ENCODE data around the gene MAVS. TPM values are rescaled to one million over a fixed set of nuclear protein-coding genes. Genes with fewer than 3 reads are reported as not detected.
"Not testable (repeated sequence)": the region's sequence is repeated elsewhere in the genome, so short reads cannot be mapped to it uniquely, and the experiment has no call there.

The MAVS gene
- total RNA-seq, 1 experiment from 2014 or later = 31.7 TPM

- CTCF ChIA-PET = interaction anchor here (0.6 to 1.1 kb wide), 3 partner anchors 15 to 25 kb away, joined by 3 read pairs; no protein-coding TSS in a partner anchor
- BruUV-seq (replicated peaks) = no TSS peak
- intact Hi-C loops (cut with micrococcal nuclease) = no loop called here
- Mint-ChIP-seq H3K36me3 (ENCODE audit: insufficient read depth, unreplicated experiment) (no peaks in the 10 kb centered on the region), H3K27ac (ENCODE audit: low read depth, unreplicated experiment) (no peak overlapping the region), H3K9me3 (ENCODE audit: unreplicated experiment) (no peaks in the 10 kb centered on the region), H3K4me1 (ENCODE audit: insufficient read depth, unreplicated experiment) (no peaks in the 10 kb centered on the region), H3K4me3 (ENCODE audit: unreplicated experiment) (no peak overlapping the region), H3K27me3 (ENCODE audit: insufficient read depth, unreplicated experiment) (no peaks in the 10 kb centered on the region)
- TF ChIP-seq CTCF (IDR thresholded peaks at IDR 0.05; ENCODE audit: unreplicated experiment) = no peak
- POLR2A ChIA-PET = interaction anchor here (1.0 to 1.6 kb wide), 3 partner anchors 8 to 27 kb away, joined by 3 to 6 read pairs (median 4); partner anchors contain the start of genes AP5S1 and MAVS
- DNase-seq (ENCODE audit: unreplicated experiment) = no peak
Observed at GRCh38 chr20:3839328-3839727, 7.3 kb upstream of the MAVS start.

GRCh38 chr20:3840201-3840600, 6.4 kb upstream of the MAVS start:
- peak; percentile 73 for DNase-seq (ENCODE audit: unreplicated experiment)
- H3K4me1 Mint-ChIP-seq (ENCODE audit: insufficient read depth, unreplicated experiment); intact Hi-C loops (cut with micrococcal nuclease); H3K27me3 Mint-ChIP-seq (ENCODE audit: insufficient read depth, unreplicated experiment); H3K9me3 Mint-ChIP-seq (ENCODE audit: unreplicated experiment); H3K36me3 Mint-ChIP-seq (ENCODE audit: insufficient read depth, unreplicated experiment); H3K4me3 Mint-ChIP-seq (ENCODE audit: unreplicated experiment); BruUV-seq (replicated peaks); H3K27ac Mint-ChIP-seq (ENCODE audit: low read depth, unreplicated experiment): not testable (repeated sequence)
- CTCF ChIA-PET = interaction anchor here (0.6 to 1.1 kb wide), 3 partner anchors 14 to 16 kb away, joined by 3 read pairs; no protein-coding TSS in a partner anchor
- POLR2A ChIA-PET = interaction anchor here (0.6 to 1.6 kb wide), 3 partner anchors 19 to 81 kb away, joined by 3 to 6 read pairs (median 4); partner anchors contain the start of gene AP5S1

DNA sequence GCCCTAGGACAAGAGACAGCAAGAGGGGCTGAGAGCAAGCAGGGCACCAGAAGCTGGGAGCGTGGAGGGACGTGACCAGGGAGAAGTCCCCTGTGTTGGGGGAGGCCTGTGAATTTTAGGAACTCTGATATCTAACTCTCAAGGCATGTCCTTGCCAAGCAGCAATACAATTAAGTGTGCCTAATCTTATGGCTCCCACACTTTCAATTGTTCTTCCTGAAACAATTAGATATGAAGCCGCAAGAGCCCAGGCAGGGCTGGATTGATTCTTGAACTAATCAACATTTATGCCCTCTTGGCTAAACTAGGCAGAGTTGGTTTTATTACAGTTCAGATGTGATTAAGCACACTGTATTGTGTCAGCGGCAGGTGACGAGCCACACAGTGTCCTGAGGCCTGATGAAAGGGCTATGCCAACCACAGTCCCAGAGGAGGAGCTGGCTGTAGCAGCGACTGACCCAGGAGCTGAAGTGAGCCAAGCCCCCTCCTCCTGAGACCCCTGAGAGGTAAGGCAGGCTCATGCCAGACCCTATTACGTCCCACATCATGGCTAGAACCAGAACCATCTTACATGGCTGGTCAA, 4.2 kb upstream of the MAVS start:
- no peak for DNase-seq (ENCODE audit: unreplicated experiment)
- TF ChIP-seq CTCF (IDR thresholded peaks at IDR 0.05; ENCODE audit: unreplicated experiment) = no peak
- Mint-ChIP-seq H3K4me3 (ENCODE audit: unreplicated experiment) (no peak overlapping the region), H3K9me3 (ENCODE audit: unreplicated experiment) (no peaks in the 10 kb centered on the region), H3K4me1 (ENCODE audit: insufficient read depth, unreplicated experiment) (peaks cover 5% of the 10 kb centered on the region), H3K27me3 (ENCODE audit: insufficient read depth, unreplicated experiment) (no peaks in the 10 kb centered on the region), H3K27ac (ENCODE audit: low read depth, unreplicated experiment) (no peak overlapping the region), H3K36me3 (ENCODE audit: insufficient read depth, unreplicated experiment) (no peaks in the 10 kb centered on the region)
- CTCF ChIA-PET = interaction anchor here (1.1 to 2.1 kb wide), 3 partner anchors 14 to 22 kb away, joined by 3 to 5 read pairs (median 3); partner anchors contain the start of gene AP5S1
- POLR2A ChIA-PET = interaction anchor here (0.6 to 4.5 kb wide), 3 partner anchors 9 to 36 kb away, joined by 3 to 64 read pairs (median 3); partner anchors contain the start of gene AP5S1
- BruUV-seq (replicated peaks) = no TSS peak
- intact Hi-C loops (cut with micrococcal nuclease) = no loop called here

GRCh38 chr20:3843490-3843889, 3.1 kb upstream of the MAVS start:
- CTCF ChIA-PET = interaction anchor here (0.5 to 2.9 kb wide), 5 partner anchors 8 to 93 kb away, joined by 3 to 30 read pairs (median 3); partner anchors contain the start of gene AP5S1
- BruUV-seq (replicated peaks) = no TSS peak
- DNase-seq (ENCODE audit: unreplicated experiment) = peak; percentile 58
- POLR2A ChIA-PET = interaction anchor here (3.3 to 4.5 kb wide), 2 partner anchors 22 to 75 kb away, joined by 22 to 64 read pairs; partner anchors contain the start of genes ADISSP and AP5S1
- H3K9me3 Mint-ChIP-seq (ENCODE audit: unreplicated experiment) = no peaks in the 10 kb centered on the region
- peak overlapping the region; percentile 39 for H3K27ac Mint-ChIP-seq (ENCODE audit: low read depth, unreplicated experiment)
- H3K4me1 Mint-ChIP-seq (ENCODE audit: insufficient read depth, unreplicated experiment) = peaks cover 8% of the 10 kb centered on the region
- TF ChIP-seq CTCF (IDR thresholded peaks at IDR 0.05; ENCODE audit: unreplicated experiment) = no peak
- intact Hi-C loops (cut with micrococcal nuclease) = no loop called here
- no peaks in the 10 kb centered on the region for H3K27me3 Mint-ChIP-seq (ENCODE audit: insufficient read depth, unreplicated experiment)
- H3K36me3 Mint-ChIP-seq (ENCODE audit: insufficient read depth, unreplicated experiment) = peaks cover 2% of the 10 kb centered on the region
- H3K4me3 Mint-ChIP-seq (ENCODE audit: unreplicated experiment) = no peak overlapping the region

DNA sequence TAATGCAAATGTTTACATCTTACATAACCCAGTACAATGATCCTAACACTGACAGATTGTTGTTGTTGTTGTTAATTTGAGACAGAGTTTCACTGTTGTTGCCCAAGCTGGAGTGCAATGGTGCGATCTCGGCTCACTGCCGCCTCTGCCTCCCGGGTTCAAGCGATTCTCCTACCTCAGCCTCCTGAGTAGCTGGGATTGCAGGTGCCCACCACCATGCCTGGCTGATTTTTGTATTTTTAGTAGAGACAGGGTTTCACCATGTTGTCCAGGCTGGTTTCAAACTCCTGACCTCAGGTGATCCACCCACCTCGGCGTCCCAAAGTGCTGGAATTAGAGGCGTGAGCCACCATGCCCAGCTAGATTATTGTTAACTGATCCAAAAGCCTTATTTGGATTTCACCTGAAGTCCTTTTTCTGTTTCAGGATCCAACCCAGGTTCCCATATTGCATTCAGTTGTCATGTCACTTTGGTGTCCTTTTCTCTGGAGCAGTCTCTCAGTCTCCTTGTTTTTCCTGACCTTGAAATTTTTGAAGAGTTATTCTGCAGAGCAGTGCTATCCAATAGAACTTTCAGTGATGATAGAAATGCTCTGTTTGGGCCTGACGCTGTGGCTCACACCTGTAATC, 2.5 kb upstream of the MAVS start:
- intact Hi-C loops (cut with micrococcal nuclease); H3K4me3 Mint-ChIP-seq (ENCODE audit: unreplicated experiment); H3K27me3 Mint-ChIP-seq (ENCODE audit: insufficient read depth, unreplicated experiment); H3K36me3 Mint-ChIP-seq (ENCODE audit: insufficient read depth, unreplicated experiment); BruUV-seq (replicated peaks); H3K9me3 Mint-ChIP-seq (ENCODE audit: unreplicated experiment); DNase-seq (ENCODE audit: unreplicated experiment): not testable (repeated sequence)
- POLR2A ChIA-PET = interaction anchor here (1.4 to 4.5 kb wide), 10 partner anchors 11 to 78 kb away, joined by 3 to 64 read pairs (median 12); partner anchors contain the start of genes ADISSP, AP5S1 and CENPB
- H3K27ac Mint-ChIP-seq (ENCODE audit: low read depth, unreplicated experiment) = peak overlapping the region; percentile 39
- CTCF ChIA-PET = interaction anchor here (0.6 to 2.9 kb wide), 7 partner anchors 11 to 58 kb away, joined by 3 to 30 read pairs (median 5); partner anchors contain the start of gene AP5S1
- H3K4me1 Mint-ChIP-seq (ENCODE audit: insufficient read depth, unreplicated experiment) = peaks cover 13% of the 10 kb centered on the region
